Forelimb muscle (tissue), 1 donor: Measurements from ENCODE around the gene NANOS3. TPM values are rescaled to one million over a fixed set of nuclear protein-coding genes. Genes with fewer than 3 reads are reported as not detected.
"Not testable (repeated sequence)": the region's sequence is repeated elsewhere in the genome, so short reads cannot be mapped to it uniquely, and the experiment has no call there.

Source experiments
- DNase-seq: peaks from one replicate; pipeline ENCODE4 v3.0.0-alpha.2; 2013; ENCODE audit warnings: low read depth
- polyA plus RNA-seq: library from polyadenylated mRNA; unstranded; fragments of 120-200 nt; gene quantifications from one replicate; pipeline ENCODE4 v1.2.1, GENCODE V29; 2013; ENCODE audit not compliant: insufficient read length

Gene NANOS3
- polyA plus RNA-seq, 1 donor, result 2.0 TPM

- no peak for DNase-seq
Measured at GRCh38 chr19:13843104-13843921, 33.6 kb upstream of the NANOS3 start.

GRCh38 chr19:13844130-13844631 is 32.8 kb upstream of the NANOS3 start:
- DNase-seq, result no peak

- no peak for DNase-seq
Measured at GRCh38 chr19:13846557-13847406, 30.2 kb upstream of the NANOS3 start.

GRCh38 chr19:13847407-13848339 is 29.3 kb upstream of the NANOS3 start:
- DNase-seq, result no peak

GRCh38 chr19:13848340-13848677 is 28.6 kb upstream of the NANOS3 start:
- no peak for DNase-seq

- DNase-seq, result no peak
Measured at GRCh38 chr19:13848798-13849676, 27.9 kb upstream of the NANOS3 start.

GRCh38 chr19:13849991-13850909 is 26.7 kb upstream of the NANOS3 start:
- no peak for DNase-seq

GRCh38 chr19:13850910-13851733 is 25.8 kb upstream of the NANOS3 start:
- DNase-seq, result no peak

- not testable (repeated sequence) for DNase-seq
Measured at GRCh38 chr19:13851734-13852114, 25.2 kb upstream of the NANOS3 start.

GRCh38 chr19:13852171-13852707 is 24.7 kb upstream of the NANOS3 start:
- DNase-seq, result not testable (repeated sequence)

- DNase-seq, result no peak
Measured at GRCh38 chr19:13856497-13856896, 20.4 kb upstream of the NANOS3 start.

GRCh38 chr19:13859361-13859880 is 17.5 kb upstream of the NANOS3 start:
- DNase-seq, result no peak

- DNase-seq, result no peak
Measured at GRCh38 chr19:13860679-13861391, 16.1 kb upstream of the NANOS3 start.

- DNase-seq, result no peak
Measured at GRCh38 chr19:13861392-13861713, 15.6 kb upstream of the NANOS3 start.

- DNase-seq, result no peak
Measured at GRCh38 chr19:13861714-13862531, 15.0 kb upstream of the NANOS3 start.

- DNase-seq, result no peak
Measured at GRCh38 chr19:13864046-13864666, 12.8 kb upstream of the NANOS3 start.
